ENCODE data around the gene ODF4. TPM values are rescaled to one million over a fixed set of nuclear protein-coding genes. Genes with fewer than 3 reads are reported as not detected.
A peak's percentile ranks its signal among the peaks of the same experiment; 100 is the strongest.
"Not testable (repeated sequence)": the region's sequence is repeated elsewhere in the genome, so short reads cannot be mapped to it uniquely, and the experiment has no call there.

ODF4 gene
- total RNA-seq, 1 donor from 2014 or later = not detected

DNA sequence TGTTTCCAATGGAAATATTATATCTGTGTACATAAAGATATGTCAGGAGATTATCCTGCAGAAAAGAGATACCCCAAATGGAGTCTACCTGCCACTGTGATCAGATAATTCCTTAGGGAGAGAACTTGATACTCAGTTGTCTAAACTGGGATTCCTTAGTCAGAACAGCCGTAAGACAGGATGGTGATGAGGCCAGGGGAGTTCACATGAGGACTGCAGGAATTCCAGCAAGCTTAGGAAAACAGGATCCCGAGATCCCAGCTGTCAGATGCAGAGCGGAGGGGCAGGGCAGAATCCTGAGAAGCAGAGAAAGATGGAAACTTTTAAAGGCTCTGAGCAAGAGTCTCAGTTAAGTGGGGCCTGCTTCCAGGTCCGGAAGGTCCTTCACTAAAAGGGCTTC, 32.1 kb downstream of the ODF4 start:
- no peak for DNase-seq (ENCODE audit: low spot score in 2 of 2, unreplicated experiment in 2 of 2)
- Mint-ChIP-seq H3K4me3 (no peak overlapping the region), H3K27ac (no peak overlapping the region), H3K27me3 (ENCODE audit: low read depth) (no peaks in the 10 kb centered on the region), H3K4me1 (peaks cover 17% of the 10 kb centered on the region), H3K36me3 (peaks cover 30% of the 10 kb centered on the region), H3K9me3 (no peaks in the 10 kb centered on the region)
- TF ChIP-seq, protein P1, sequence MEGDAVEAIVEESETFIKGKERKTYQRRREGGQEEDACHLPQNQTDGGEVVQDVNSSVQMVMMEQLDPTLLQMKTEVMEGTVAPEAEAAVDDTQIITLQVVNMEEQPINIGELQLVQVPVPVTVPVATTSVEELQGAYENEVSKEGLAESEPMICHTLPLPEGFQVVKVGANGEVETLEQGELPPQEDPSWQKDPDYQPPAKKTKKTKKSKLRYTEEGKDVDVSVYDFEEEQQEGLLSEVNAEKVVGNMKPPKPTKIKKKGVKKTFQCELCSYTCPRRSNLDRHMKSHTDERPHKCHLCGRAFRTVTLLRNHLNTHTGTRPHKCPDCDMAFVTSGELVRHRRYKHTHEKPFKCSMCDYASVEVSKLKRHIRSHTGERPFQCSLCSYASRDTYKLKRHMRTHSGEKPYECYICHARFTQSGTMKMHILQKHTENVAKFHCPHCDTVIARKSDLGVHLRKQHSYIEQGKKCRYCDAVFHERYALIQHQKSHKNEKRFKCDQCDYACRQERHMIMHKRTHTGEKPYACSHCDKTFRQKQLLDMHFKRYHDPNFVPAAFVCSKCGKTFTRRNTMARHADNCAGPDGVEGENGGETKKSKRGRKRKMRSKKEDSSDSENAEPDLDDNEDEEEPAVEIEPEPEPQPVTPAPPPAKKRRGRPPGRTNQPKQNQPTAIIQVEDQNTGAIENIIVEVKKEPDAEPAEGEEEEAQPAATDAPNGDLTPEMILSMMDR (IDR thresholded peaks at IDR 0.05; ENCODE audit: unreplicated experiment) = no peak

DNA sequence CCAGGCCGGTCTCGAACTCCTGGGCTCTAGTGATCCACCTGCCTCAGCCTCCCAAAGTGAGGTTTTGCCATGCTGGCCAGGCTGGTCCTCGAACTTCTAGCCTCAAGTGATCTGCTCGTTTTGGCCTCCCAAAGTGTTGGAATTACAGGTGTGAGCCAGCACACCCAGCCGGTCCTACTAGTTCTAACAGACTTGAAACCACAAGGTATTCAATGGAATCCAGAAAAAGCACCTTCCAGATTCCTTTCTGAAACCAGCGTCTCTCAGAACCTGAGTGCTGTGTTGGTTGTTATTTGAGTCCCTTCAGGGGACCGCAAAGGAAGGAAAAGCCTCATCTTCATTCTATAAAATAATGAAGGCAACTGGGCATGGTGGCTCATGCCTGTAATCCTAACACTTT, 32.8 kb downstream of the ODF4 start:
- Mint-ChIP-seq H3K27me3 (ENCODE audit: low read depth) (no peaks in the 10 kb centered on the region), H3K27ac (no peak overlapping the region), H3K4me3 (no peak overlapping the region), H3K4me1 (peaks cover 15% of the 10 kb centered on the region), H3K36me3 (peaks cover 32% of the 10 kb centered on the region), H3K9me3 (no peaks in the 10 kb centered on the region)
- DNase-seq (ENCODE audit: low spot score in 2 of 2, unreplicated experiment in 2 of 2) = no peak
- TF ChIP-seq, protein P1 (IDR thresholded peaks at IDR 0.05; ENCODE audit: unreplicated experiment) = no peak

DNA sequence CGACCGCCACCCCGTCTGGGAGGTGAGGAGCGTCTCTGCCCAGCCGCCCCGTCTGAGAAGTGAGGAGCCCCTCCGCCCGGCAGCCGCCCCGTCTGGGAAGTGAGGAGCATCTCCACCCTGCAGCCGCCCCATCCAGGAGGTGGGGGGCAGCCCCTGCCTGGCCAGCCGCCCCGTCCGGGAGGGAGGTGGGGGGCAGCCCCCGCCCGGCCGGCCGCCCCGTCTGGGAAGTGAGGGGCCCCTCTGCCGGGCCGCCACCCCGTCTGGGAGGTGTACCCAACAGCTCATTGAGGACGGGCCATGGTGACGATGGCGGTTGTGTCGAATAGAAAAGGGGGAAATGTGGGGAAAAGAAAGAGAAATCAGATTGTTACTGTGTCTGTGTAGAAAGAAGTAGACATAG, 34.2 kb downstream of the ODF4 start:
- not testable (repeated sequence) for H3K9me3 Mint-ChIP-seq; H3K27ac Mint-ChIP-seq; H3K4me3 Mint-ChIP-seq; H3K27me3 Mint-ChIP-seq (ENCODE audit: low read depth); DNase-seq (ENCODE audit: low spot score in 2 of 2, unreplicated experiment in 2 of 2)
- Mint-ChIP-seq H3K36me3 (peaks cover 31% of the 10 kb centered on the region), H3K4me1 (peaks cover 15% of the 10 kb centered on the region)

DNA sequence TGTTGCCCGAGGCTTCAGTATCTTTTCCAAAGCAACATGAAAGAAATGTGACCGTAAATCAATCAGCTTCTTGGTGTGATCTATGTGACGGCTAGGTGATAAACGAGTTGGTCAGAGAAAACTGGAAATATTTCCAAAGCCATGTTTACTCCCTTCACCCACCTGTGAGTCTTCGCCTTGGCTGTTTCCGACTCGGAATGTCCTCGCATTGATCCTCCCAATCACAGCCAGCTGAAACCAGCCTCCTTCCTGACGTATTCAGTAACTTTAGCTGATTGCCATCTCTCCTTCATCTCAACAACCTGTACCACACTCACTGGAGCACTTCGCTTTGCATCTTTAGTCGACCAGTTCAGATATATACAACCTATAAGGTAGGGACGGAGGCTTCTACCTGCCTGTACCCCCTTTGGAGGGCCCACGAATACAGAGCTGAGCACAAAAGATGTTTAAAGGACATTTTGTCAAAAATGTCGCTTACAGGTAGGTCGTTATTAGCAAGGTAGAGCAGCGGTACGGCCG, 36.2 kb downstream of the ODF4 start:
- peaks cover 25% of the 10 kb centered on the region for H3K4me1 Mint-ChIP-seq

DNA sequence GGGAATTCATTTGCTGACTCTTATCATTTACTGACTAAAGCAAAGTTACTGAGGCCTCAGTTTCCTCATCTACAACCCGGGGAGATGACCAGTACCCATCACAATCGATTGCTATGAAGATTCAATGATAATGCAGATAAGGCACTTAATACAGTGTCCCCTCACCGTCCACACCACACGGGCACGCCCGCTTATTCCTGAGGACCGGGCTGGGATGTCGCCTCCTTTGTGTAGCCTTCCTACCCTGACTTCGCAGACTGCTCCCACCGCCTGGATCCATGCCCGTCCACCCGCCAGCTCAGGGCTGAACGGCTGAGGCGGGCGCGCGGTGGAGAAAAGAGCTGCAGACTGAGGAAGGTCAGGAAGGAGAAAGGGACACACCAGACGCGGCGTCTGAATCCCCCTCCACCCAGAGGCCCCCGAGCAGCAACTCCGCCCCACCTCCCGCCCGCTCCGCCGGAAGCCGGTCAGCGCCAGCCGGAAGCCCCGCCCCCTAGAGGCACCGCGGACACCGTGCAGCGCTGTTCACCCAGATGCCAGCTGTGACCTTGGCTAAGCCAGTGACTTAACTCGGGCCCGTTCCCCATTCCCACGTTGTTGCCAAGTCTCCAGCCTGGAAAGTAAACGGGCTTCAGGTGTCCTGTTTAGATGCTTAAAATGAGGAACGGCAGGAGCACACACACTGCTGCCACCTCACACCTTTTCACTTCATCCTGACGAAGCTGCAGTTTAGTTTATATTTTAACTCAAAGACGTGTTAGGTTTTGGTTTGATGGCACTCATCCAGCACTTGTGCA, 36.8 kb downstream of the ODF4 start, which contains the start of gene KRABD2:
Gene KRABD2 (minus strand): TSS at position 434 of the 797 bp plus-strand sequence.
- Mint-ChIP-seq H3K4me1 (peaks cover 32% of the 10 kb centered on the region), H3K27me3 (ENCODE audit: low read depth) (no peaks in the 10 kb centered on the region), H3K36me3 (peaks cover 28% of the 10 kb centered on the region), H3K9me3 (no peaks in the 10 kb centered on the region), H3K27ac (peak within 1 kb of the TSS; percentile 97), H3K4me3 (peak within 1 kb of the TSS; percentile 82)
- TF ChIP-seq, protein P1 (IDR thresholded peaks at IDR 0.05; ENCODE audit: unreplicated experiment) = peak; percentile 27
- DNase-seq (ENCODE audit: low spot score in 2 of 2, unreplicated experiment in 2 of 2) = peak; percentile 82 to 92

More for the DNA sequence above, 36.2 kb downstream of the ODF4 start:
- peak overlapping the region; percentile 82 for H3K4me3 Mint-ChIP-seq
- no peaks in the 10 kb centered on the region for H3K9me3 Mint-ChIP-seq
- no peak for DNase-seq (ENCODE audit: low spot score in 2 of 2, unreplicated experiment in 2 of 2)
- TF ChIP-seq, protein P1 (IDR thresholded peaks at IDR 0.05; ENCODE audit: unreplicated experiment) = no peak
- H3K27ac Mint-ChIP-seq = peak overlapping the region; percentile 97
- no peaks in the 10 kb centered on the region for H3K27me3 Mint-ChIP-seq (ENCODE audit: low read depth)
- peaks cover 25% of the 10 kb centered on the region for H3K36me3 Mint-ChIP-seq

DNA sequence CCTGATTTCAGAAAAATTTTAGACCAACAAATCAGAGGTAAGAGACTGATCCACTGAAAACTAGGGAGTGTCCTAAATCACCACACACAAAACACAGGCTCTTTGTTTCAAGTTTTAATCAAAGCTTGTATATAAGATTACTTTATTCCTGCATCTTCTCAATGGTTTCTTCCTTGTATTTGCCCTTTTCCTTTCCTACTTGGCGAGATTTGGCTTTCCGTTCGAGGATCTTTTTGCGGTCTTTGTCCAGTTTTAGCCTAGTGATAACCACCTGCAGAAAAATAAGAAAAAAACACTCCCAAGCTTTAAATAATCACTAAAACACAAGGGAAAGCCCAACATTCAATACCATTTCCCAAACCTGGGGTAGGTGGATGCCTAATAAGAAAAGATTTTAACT, 37.8 kb downstream of the ODF4 start:
- no peaks in the 10 kb centered on the region for H3K27me3 Mint-ChIP-seq (ENCODE audit: low read depth)
- H3K4me1 Mint-ChIP-seq = peaks cover 35% of the 10 kb centered on the region
- peaks cover 27% of the 10 kb centered on the region for H3K36me3 Mint-ChIP-seq
- TF ChIP-seq, protein P1 (IDR thresholded peaks at IDR 0.05; ENCODE audit: unreplicated experiment) = no peak
- H3K9me3 Mint-ChIP-seq = no peaks in the 10 kb centered on the region
- no peak for DNase-seq (ENCODE audit: low spot score in 2 of 2, unreplicated experiment in 2 of 2)
- peak overlapping the region; percentile 97 for H3K27ac Mint-ChIP-seq
- peak overlapping the region; percentile 35 for H3K4me3 Mint-ChIP-seq

DNA sequence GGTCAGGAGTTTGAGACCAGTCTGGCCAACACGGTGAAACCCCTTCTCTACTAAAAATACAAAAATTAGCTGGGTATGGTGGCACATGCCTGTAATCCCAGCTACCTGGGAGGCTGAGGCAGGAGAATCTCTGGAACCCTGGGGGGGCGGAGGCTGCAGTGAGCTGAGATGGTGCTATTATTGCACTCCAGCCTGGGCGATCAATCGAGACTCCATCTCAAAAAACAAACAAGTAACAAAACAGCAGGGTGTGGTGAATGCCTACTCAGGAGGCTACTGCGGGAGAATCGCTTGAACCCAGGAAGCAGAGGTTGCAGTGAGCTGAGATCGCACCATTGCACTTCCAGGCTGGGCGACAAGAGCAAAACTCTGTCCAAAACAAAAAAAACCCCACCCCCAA, 38.5 kb downstream of the ODF4 start:
- peaks cover 37% of the 10 kb centered on the region for H3K4me1 Mint-ChIP-seq
- H3K4me3 Mint-ChIP-seq; H3K27me3 Mint-ChIP-seq (ENCODE audit: low read depth); H3K9me3 Mint-ChIP-seq; DNase-seq (ENCODE audit: low spot score in 2 of 2, unreplicated experiment in 2 of 2): not testable (repeated sequence)
- H3K36me3 Mint-ChIP-seq = peaks cover 27% of the 10 kb centered on the region
- peak overlapping the region; percentile 67 for H3K27ac Mint-ChIP-seq

All from mesothelial cell of epicardium (in vitro differentiated cells).